SU-DHL-6 (cell line): ENCODE measurements around the gene CDHR2.

Experiments
- EZH2phosphoT487 ChIP-seq: fragments of 200-600 bp; sonication (generic), shearing (Covaris generic); conservative IDR thresholded peaks from 2 replicates; pipeline ENCODE4 v1.6.1; 2018; ENCODE audit warnings: mild to moderate bottlenecking, antibody characterized with exemption, low read length, moderate library complexity, mixed read lengths
- TF ChIP-seq, protein P1 (sequence below): fragments of 200-600 bp; sonication (generic); IDR thresholded peaks from one replicate; pipeline ENCODE4 v1.5.1; 2017; ENCODE audit warnings: antibody characterized with exemption, mild to moderate bottlenecking, low read length, moderate library complexity; ENCODE audit not compliant: insufficient read depth, poor library complexity, severe bottlenecking

GRCh38 chr5:176593273-176593869, 44.2 kb downstream of the CDHR2 start:
- TF ChIP-seq EZH2phosphoT487: no peak
- TF ChIP-seq, protein P1, sequence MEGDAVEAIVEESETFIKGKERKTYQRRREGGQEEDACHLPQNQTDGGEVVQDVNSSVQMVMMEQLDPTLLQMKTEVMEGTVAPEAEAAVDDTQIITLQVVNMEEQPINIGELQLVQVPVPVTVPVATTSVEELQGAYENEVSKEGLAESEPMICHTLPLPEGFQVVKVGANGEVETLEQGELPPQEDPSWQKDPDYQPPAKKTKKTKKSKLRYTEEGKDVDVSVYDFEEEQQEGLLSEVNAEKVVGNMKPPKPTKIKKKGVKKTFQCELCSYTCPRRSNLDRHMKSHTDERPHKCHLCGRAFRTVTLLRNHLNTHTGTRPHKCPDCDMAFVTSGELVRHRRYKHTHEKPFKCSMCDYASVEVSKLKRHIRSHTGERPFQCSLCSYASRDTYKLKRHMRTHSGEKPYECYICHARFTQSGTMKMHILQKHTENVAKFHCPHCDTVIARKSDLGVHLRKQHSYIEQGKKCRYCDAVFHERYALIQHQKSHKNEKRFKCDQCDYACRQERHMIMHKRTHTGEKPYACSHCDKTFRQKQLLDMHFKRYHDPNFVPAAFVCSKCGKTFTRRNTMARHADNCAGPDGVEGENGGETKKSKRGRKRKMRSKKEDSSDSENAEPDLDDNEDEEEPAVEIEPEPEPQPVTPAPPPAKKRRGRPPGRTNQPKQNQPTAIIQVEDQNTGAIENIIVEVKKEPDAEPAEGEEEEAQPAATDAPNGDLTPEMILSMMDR: no peak
